IgD-negative memory B cell (primary cell): ENCODE measurements around the gene COQ5. TPM values are rescaled to one million over a fixed set of nuclear protein-coding genes. Genes with fewer than 3 reads are reported as not detected.
A peak's percentile ranks its signal among the peaks of the same experiment; 100 is the strongest.
"Not testable (repeated sequence)": the region's sequence is repeated elsewhere in the genome, so short reads cannot be mapped to it uniquely, and the experiment has no call there.

ENCODE experiments used
- H3K27ac Mint-ChIP-seq, 3 donors: one replicate each; pipeline ENCODE4 v1.8.0; 2020 to 2022; ENCODE audit warnings: mild to moderate bottlenecking in 3 of 3, mixed read lengths in 3 of 3, moderate library complexity in 1 of 3
- H3K27me3 Mint-ChIP-seq: one replicate; pipeline ENCODE4 v1.8.0; 2021; ENCODE audit warnings: mixed read lengths
- H3K36me3 Mint-ChIP-seq: one replicate; pipeline ENCODE4 v1.8.0; 2020; ENCODE audit warnings: mild to moderate bottlenecking, mixed read lengths
- H3K4me1 Mint-ChIP-seq, 3 donors: one replicate each; pipeline ENCODE4 v1.8.0; 2020 to 2022; ENCODE audit warnings: mixed read lengths in 3 of 3, mild to moderate bottlenecking in 1 of 3
- H3K4me3 Mint-ChIP-seq, 4 donors: one replicate each; pipeline ENCODE4 v1.8.0; 2020 to 2022; ENCODE audit warnings: mild to moderate bottlenecking in 4 of 4, mixed read lengths in 4 of 4, moderate library complexity in 3 of 4
- H3K9me3 Mint-ChIP-seq, 3 donors: one replicate each; pipeline ENCODE4 v1.8.0; 2020 to 2021; ENCODE audit warnings: mixed read lengths in 3 of 3, mild to moderate bottlenecking in 1 of 3
- polyA plus RNA-seq: library from polyadenylated mRNA; unstranded; fragments of 300-500 nt; fragmentation: Illumina TruSeq; gene quantifications from one replicate; pipeline ENCODE4 v1.2.3, GENCODE V29; 2021

The COQ5 gene
- polyA plus RNA-seq, 1 donor from 2014 or later = 29.1 TPM

GRCh38 chr12:120536064-120536791, 7.3 kb upstream of the COQ5 start:
- H3K4me1 Mint-ChIP-seq = peaks cover 43 to 53% (median 47%) of the 10 kb centered on the region in 3 donors
- no peaks in the 10 kb centered on the region for H3K9me3 Mint-ChIP-seq

GRCh38 chr12:120534703-120535655, 6.0 kb upstream of the COQ5 start:
- peak overlapping the region; percentile 91 to 97 (median 97) for H3K27ac Mint-ChIP-seq
- H3K4me1 Mint-ChIP-seq = peaks cover 41 to 49% (median 46%) of the 10 kb centered on the region in 3 donors
- peak overlapping the region; percentile 93 to 99 (median 95) for H3K4me3 Mint-ChIP-seq
- H3K36me3 Mint-ChIP-seq = no peaks in the 10 kb centered on the region
- no peaks in the 10 kb centered on the region for H3K27me3 Mint-ChIP-seq
- H3K9me3 Mint-ChIP-seq = no peaks in the 10 kb centered on the region

More at GRCh38 chr12:120536064-120536791, 7.3 kb upstream of the COQ5 start:
- Mint-ChIP-seq H3K36me3 (no peaks in the 10 kb centered on the region), H3K27me3 (no peaks in the 10 kb centered on the region), H3K4me3 (peak overlapping the region; percentile 93 to 99 (median 95)), H3K27ac (peak overlapping the region; percentile 10 to 91 (median 86))

- H3K4me3 Mint-ChIP-seq = peak within 1 kb of the TSS; percentile 93 to 99 (median 95)
Measured at GRCh38 chr12:120534203-120534702, 5.3 kb upstream of the COQ5 start, which contains the start of gene RNF10. TSS of gene RNF10 (plus strand) at chr12:120534356. CDS start at chr12:120534812, 456 bp downstream.

DNA sequence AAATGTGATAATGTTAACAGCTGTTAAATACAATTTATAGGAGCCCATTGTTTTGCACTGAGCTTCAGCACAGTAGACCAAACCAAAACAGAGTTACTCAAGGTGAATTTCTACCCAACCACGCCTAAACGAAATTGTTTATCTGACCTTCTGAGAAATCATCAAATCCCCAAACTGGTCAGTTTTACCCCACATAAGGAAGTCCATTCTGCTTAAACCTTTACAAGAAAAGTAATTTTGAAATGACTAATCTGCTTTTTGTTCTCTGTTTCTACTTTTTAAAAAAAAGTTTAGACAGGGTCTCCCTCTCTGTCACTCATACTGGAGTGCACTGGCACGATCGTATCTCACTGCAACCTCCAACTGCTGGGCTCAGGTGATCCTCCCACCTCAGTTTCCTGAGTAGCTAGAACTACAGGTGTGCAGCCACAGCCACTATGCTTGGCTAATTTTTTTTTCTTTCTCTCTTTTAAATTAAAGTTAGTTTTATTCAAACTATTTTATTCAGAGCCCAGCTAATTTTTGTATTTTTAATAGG, 3.8 kb upstream of the COQ5 start:
- peak overlapping the region in 3 of 4 donors; percentile 33 to 79 (median 60) for H3K4me3 Mint-ChIP-seq
- peak overlapping the region in 1 of 3 donors; percentile 88 for H3K27ac Mint-ChIP-seq
- peaks cover 2% of the 10 kb centered on the region for H3K36me3 Mint-ChIP-seq
- peaks cover 32 to 41% (median 38%) of the 10 kb centered on the region in 3 donors for H3K4me1 Mint-ChIP-seq
- no peaks in the 10 kb centered on the region for H3K27me3 Mint-ChIP-seq
- H3K9me3 Mint-ChIP-seq = no peaks in the 10 kb centered on the region

More at GRCh38 chr12:120534203-120534702, 5.3 kb upstream of the COQ5 start, which contains the start of gene RNF10:
- no peaks in the 10 kb centered on the region for H3K27me3 Mint-ChIP-seq
- H3K9me3 Mint-ChIP-seq = no peaks in the 10 kb centered on the region
- H3K36me3 Mint-ChIP-seq = no peaks in the 10 kb centered on the region
- H3K27ac Mint-ChIP-seq = peak within 1 kb of the TSS; percentile 91 to 97 (median 97)
- H3K4me1 Mint-ChIP-seq = peaks cover 40 to 50% (median 44%) of the 10 kb centered on the region in 3 donors

DNA sequence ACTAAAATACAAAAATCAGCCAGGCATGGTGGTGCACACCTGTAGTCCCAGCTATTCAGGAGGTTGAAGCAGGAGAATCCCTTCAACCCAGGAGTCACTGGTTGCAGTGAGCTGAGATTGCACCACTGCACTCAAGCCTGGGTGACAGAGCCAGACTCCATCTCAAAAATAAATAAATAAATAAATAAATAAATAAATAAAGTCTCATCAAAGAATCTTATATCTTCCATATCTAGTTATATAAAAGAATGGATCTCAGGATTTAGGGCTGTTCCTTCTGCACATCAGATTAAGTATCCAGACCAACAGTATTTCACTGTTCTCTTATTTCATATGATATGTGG, 1.4 kb upstream of the COQ5 start:
- peak overlapping the region; percentile 99 to 100 (median 100) for H3K4me3 Mint-ChIP-seq
- not testable (repeated sequence) for H3K36me3 Mint-ChIP-seq, H3K9me3 Mint-ChIP-seq, H3K27me3 Mint-ChIP-seq
- peak overlapping the region; percentile 98 to 99 (median 99) for H3K27ac Mint-ChIP-seq
- H3K4me1 Mint-ChIP-seq = peaks cover 14 to 29% (median 21%) of the 10 kb centered on the region in 3 donors

DNA sequence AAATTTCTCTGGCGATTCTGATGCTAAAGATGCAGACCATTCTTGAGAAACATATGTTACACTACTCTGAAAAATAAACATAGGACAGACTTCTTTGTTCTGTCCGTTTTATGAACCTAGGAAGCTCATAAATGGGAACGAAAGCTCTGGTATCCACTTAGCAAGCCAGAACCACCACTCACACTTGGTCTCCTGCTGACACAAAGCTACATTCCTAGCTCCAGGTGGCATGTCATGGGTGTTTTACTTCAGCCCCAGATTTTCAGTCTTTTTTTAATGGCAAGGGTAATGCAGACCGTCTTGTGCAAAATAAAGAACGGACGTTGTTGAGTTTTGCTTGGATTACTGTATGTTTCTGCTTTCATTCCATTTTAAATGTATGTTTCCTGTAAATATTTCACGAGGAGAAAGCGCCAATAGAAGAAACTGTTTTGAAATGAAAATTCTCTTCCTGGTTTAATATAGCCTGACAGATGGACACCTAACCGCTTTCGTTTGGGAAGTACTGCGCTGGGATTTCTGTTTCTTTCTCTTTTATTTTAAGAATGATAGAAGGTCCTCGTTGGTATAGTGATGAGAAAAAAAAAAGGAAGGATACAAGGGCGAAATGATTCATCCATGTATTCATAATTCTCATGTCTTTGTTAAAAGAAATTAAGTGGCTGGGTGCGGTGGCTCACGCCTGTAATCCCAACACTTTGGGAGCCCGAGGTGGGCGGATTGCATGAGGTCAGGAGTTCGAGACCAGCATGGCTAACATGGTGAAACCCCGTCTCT, 871 bp upstream of the COQ5 start:
- H3K4me1 Mint-ChIP-seq = peaks cover 14 to 29% (median 17%) of the 10 kb centered on the region in 3 donors
- H3K27ac Mint-ChIP-seq = peak overlapping the region; percentile 98 to 99 (median 99)
- H3K36me3 Mint-ChIP-seq = peaks cover 5% of the 10 kb centered on the region
- peak overlapping the region; percentile 99 to 100 (median 100) for H3K4me3 Mint-ChIP-seq
- H3K27me3 Mint-ChIP-seq = no peaks in the 10 kb centered on the region
- H3K9me3 Mint-ChIP-seq = no peaks in the 10 kb centered on the region

GRCh38 chr12:120522568-120522967, 6.4 kb downstream of the COQ5 start:
- Mint-ChIP-seq H3K4me1 (peaks cover 2 to 6% (median 4%) of the 10 kb centered on the region in 3 donors), H3K36me3 (peaks cover 6% of the 10 kb centered on the region), H3K27ac (no peak overlapping the region), H3K9me3 (no peaks in the 10 kb centered on the region), H3K4me3 (no peak overlapping the region), H3K27me3 (no peaks in the 10 kb centered on the region)

DNA sequence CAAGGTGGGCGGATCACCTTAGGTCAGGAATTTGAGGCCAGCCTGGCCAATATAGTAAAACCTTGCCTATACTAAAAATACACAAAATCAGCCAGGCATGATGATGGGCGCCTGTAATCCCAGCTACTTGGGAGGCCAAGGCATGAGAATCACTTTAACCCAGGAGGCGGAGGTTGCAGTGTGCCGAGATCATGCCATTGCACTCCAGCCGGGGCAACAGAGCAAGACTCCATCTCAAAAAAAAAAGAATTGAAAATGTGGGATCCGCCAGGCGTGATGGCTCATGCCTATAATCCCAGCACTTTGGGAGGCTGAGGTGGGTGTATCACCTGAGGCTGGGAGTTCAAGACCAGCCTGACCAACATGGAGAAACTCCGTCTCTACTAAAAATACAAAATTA, 9.6 kb downstream of the COQ5 start:
- not testable (repeated sequence) for H3K4me3 Mint-ChIP-seq, H3K27me3 Mint-ChIP-seq, H3K9me3 Mint-ChIP-seq, H3K36me3 Mint-ChIP-seq, H3K4me1 Mint-ChIP-seq, H3K27ac Mint-ChIP-seq

GRCh38 chr12:120515496-120515895, 13.5 kb downstream of the COQ5 start:
- Mint-ChIP-seq H3K27me3 (no peaks in the 10 kb centered on the region), H3K36me3 (peaks cover 4% of the 10 kb centered on the region), H3K9me3 (no peaks in the 10 kb centered on the region), H3K4me1 (no peaks in the 10 kb centered on the region), H3K4me3 (no peak overlapping the region), H3K27ac (no peak overlapping the region)

- Mint-ChIP-seq H3K4me1 (no peaks in the 10 kb centered on the region), H3K27me3 (no peaks in the 10 kb centered on the region), H3K36me3 (peaks cover 4% of the 10 kb centered on the region), H3K27ac (peak overlapping the region in 1 of 3 donors; percentile 7), H3K4me3 (no peak overlapping the region), H3K9me3 (no peaks in the 10 kb centered on the region)
Measured at GRCh38 chr12:120514002-120514401, 15.0 kb downstream of the COQ5 start.

DNA sequence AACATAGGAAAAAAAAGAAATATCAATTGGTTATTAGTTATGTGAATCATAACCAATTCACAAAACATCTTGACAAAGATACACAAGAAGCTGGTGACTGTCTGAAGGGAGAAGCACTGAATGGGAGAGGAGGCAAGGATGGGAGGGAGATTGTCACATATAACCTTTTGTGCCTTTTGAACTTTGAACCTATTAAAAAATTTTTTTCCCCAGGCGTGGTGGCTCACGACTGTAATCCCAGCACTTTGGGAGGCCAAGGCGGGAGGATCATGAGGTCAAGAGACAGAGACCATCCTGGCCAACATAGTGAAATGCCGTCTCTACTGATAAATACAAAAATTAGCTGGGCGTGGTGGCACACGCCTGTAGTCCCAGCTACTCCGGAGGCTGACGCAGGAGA, 20.4 kb downstream of the COQ5 start:
- peaks cover 7% of the 10 kb centered on the region for H3K36me3 Mint-ChIP-seq
- no peaks in the 10 kb centered on the region for H3K27me3 Mint-ChIP-seq
- no peak overlapping the region for H3K27ac Mint-ChIP-seq
- no peaks in the 10 kb centered on the region for H3K9me3 Mint-ChIP-seq
- H3K4me1 Mint-ChIP-seq = no peaks in the 10 kb centered on the region
- no peak overlapping the region for H3K4me3 Mint-ChIP-seq

DNA sequence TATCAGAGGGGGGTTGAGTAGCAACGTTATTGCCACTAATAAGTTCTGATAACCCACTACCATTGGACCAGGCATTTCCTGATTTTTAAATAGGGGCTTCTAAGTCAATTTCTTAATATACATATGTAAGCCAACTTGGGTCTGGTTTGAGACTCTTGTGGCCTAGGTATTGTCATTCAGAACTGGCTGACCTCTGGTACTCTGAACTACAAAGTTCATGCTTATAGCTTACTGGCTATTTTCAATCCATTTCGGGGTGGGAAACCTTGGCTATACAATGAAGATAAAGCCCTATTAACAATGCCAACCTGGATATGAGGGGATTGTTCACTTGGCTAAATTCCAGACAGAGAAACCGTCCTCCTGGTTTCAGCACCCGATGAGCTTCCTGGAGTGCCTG, 24.4 kb downstream of the COQ5 start:
- H3K36me3 Mint-ChIP-seq = peaks cover 7% of the 10 kb centered on the region
- no peak overlapping the region for H3K4me3 Mint-ChIP-seq
- H3K27me3 Mint-ChIP-seq = no peaks in the 10 kb centered on the region
- H3K9me3 Mint-ChIP-seq = no peaks in the 10 kb centered on the region
- peak overlapping the region in 1 of 3 donors; percentile 50 for H3K27ac Mint-ChIP-seq
- no peaks in the 10 kb centered on the region for H3K4me1 Mint-ChIP-seq

DNA sequence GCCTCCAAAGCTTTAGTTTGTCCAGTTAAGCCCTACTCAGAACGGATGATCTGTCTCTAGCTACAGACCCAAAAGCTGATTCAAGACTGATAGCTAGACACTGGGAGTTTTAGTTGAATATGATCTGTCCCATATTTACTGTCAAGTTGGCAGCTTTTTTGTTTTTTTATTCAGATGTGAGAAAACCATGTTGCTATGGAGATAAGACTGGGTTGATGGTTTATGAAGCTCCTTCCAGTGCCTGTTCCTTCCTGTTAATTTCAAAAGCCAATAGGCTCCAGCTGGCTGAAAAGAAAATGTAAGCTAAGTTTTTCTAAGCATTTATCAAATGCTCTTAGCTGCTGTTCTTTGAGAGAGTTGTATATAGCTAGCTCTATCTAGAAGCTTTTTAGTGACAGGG, 28.4 kb downstream of the COQ5 start:
- Mint-ChIP-seq H3K36me3 (peaks cover 4% of the 10 kb centered on the region), H3K27me3 (no peaks in the 10 kb centered on the region), H3K4me1 (peaks cover 13 to 21% (median 20%) of the 10 kb centered on the region in 3 donors), H3K4me3 (peak overlapping the region in 1 of 4 donors; percentile 57), H3K9me3 (no peaks in the 10 kb centered on the region), H3K27ac (no peak overlapping the region)

GRCh38 chr12:120498870-120499515, 30.0 kb downstream of the COQ5 start:
- Mint-ChIP-seq H3K27ac (no peak overlapping the region), H3K27me3 (no peaks in the 10 kb centered on the region), H3K9me3 (no peaks in the 10 kb centered on the region), H3K4me3 (peak overlapping the region in 2 of 4 donors; percentile 37 to 95), H3K36me3 (peaks cover 4% of the 10 kb centered on the region), H3K4me1 (peaks cover 18 to 26% (median 22%) of the 10 kb centered on the region in 3 donors)
